HepG2 (cell line): Measurements from ENCODE around the gene NUTF2. TPM values are rescaled to one million over a fixed set of nuclear protein-coding genes. Genes with fewer than 3 reads are reported as not detected.

Experiments
- ATAD3A ChIP-seq: sonication (generic); formaldehyde crosslinking; IDR thresholded peaks from 2 replicates; pipeline ENCODE4 v1.4.0; 2020; ENCODE audit warnings: missing genetic modification reagents
- CREB1 ChIP-seq, 2 experiments: fragments of 450-650 bp in 1 of 2; IDR thresholded peaks; 2 replicates each; pipeline ENCODE4 v1.6.1; 2016 to 2017; ENCODE audit warnings: control low read depth in 1 of 2, mild to moderate bottlenecking in 1 of 2, missing compliant biosample characterization in 1 of 2, missing genetic modification characterization in 1 of 2
- FOXA1 ChIP-seq, 2 experiments: fragments of 450-650 bp in 1 of 2; sonication (generic) in 1 of 2; formaldehyde crosslinking in 1 of 2; IDR thresholded peaks; 2 replicates each; pipeline versions ENCODE4 v1.4.0 to v1.6.1; 2016 to 2020; ENCODE audit warnings: missing genetic modification reagents in 1 of 2
- MAFG ChIP-seq: sonication (generic); formaldehyde crosslinking; IDR thresholded peaks from 2 replicates; pipeline ENCODE4 v1.5.1; 2020; ENCODE audit warnings: mild to moderate bottlenecking, missing genetic modification reagents
- NBN ChIP-seq: fragments of 450-650 bp; conservative IDR thresholded peaks from 2 replicates; pipeline ENCODE4 v1.6.1; 2017
- NCOA1 ChIP-seq: sonication (generic); formaldehyde crosslinking; IDR thresholded peaks from 2 replicates; pipeline ENCODE4 v1.9.0; 2021; ENCODE audit warnings: missing genetic modification reagents
- PHF5A ChIP-seq: IDR thresholded peaks from one replicate; pipeline ENCODE4 v1.6.1; 2018; ENCODE audit warnings: low read depth, missing genetic modification reagents; ENCODE audit not compliant: unreplicated experiment
- ZC3H13 ChIP-seq: sonication (generic); formaldehyde crosslinking; IDR thresholded peaks from 2 replicates; pipeline ENCODE4 v1.8.1; 2023; ENCODE audit warnings: mild to moderate bottlenecking, missing genetic modification reagents, moderate library complexity
- ZFP1 ChIP-seq: IDR thresholded peaks from 2 replicates; pipeline ENCODE4 v1.6.1; 2016
- ZNF33A ChIP-seq: sonication (generic); formaldehyde crosslinking; IDR thresholded peaks from 2 replicates; pipeline ENCODE4 v1.5.1; 2020; ENCODE audit warnings: missing genetic modification reagents, mild to moderate bottlenecking, moderate library complexity, borderline replicate concordance
- polyA plus RNA-seq, 8 experiments: library from polyadenylated mRNA; depleted of rRNA in 3 of 8; stranded (reverse) in 7 of 8; unstranded in 1 of 8; fragments of >200 nt; fragmentation: Illumina TruSeq in 4 of 8; extraction: Trizol in 4 of 8; gene quantifications; 2 replicates each; pipeline versions ENCODE4 v1.2.1 to v1.2.3, GENCODE V29; 2011 to 2016; ENCODE audit warnings: low read depth in 4 of 8, missing spikeins in 1 of 8, mixed read lengths in 1 of 8; ENCODE audit not compliant: insufficient read depth in 1 of 8
- total RNA-seq, 5 experiments: library from RNA; depleted of rRNA; stranded (reverse); fragments of >200 nt; fragmentation: Illumina TruSeq; extraction: Trizol; gene quantifications; 2 replicates each; pipeline ENCODE4 v1.2.3, GENCODE V29; 2016; ENCODE audit warnings: low read depth in 1 of 5
- TF ChIP-seq, protein P1 (sequence below): sonication (generic); formaldehyde crosslinking; IDR thresholded peaks from 2 replicates; pipeline ENCODE4 v1.4.0; 2020; ENCODE audit warnings: missing genetic modification reagents, borderline replicate concordance

Gene NUTF2
- total and polyA plus RNA-seq, 2 of the 13 experiments (the other 11 are each of a cell fraction or from before 2014, with no cell fraction given): 168 to 214 TPM

DNA sequence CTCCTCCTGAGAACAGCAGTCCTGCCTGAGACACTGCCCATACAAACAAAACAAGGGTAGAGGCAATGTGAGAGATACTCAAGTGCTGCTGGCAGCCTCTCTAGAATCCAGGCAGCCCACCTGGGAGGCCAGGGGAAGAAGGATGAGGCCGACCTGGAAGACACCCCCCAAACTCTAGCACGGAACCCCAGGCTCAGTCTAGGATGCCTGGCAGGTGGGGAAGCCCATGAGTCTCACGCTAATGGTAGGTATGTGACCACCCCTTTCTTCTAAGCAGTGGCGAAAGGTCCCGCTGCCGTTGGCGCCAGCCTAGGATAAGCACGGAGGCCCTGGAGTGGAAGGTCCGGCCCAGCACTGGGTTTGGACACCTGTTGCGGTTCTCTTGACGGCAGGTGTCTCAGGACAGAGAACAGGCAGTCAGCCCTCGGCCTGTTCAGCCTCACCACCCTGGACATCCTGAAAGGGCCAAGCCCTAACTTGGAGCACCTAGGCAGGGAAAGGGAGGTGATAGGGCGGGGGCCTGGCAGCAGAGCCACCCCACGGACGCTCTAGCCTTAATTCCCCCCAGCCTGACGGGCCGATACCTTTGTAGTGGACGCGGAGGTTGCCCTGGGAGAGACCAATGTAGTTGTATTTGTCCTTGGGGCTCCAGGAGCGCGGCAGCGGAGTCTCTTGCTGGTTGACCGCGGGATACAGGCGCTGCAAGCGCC is 40.9 kb upstream of the NUTF2 start (continued):
- TF ChIP-seq, protein P1, sequence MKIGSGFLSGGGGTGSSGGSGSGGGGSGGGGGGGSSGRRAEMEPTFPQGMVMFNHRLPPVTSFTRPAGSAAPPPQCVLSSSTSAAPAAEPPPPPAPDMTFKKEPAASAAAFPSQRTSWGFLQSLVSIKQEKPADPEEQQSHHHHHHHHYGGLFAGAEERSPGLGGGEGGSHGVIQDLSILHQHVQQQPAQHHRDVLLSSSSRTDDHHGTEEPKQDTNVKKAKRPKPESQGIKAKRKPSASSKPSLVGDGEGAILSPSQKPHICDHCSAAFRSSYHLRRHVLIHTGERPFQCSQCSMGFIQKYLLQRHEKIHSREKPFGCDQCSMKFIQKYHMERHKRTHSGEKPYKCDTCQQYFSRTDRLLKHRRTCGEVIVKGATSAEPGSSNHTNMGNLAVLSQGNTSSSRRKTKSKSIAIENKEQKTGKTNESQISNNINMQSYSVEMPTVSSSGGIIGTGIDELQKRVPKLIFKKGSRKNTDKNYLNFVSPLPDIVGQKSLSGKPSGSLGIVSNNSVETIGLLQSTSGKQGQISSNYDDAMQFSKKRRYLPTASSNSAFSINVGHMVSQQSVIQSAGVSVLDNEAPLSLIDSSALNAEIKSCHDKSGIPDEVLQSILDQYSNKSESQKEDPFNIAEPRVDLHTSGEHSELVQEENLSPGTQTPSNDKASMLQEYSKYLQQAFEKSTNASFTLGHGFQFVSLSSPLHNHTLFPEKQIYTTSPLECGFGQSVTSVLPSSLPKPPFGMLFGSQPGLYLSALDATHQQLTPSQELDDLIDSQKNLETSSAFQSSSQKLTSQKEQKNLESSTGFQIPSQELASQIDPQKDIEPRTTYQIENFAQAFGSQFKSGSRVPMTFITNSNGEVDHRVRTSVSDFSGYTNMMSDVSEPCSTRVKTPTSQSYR (CRISPR knock-in tag): no peak
- TF ChIP-seq PHF5A (CRISPR knock-in tag): no peak
- TF ChIP-seq NBN: no peak
- 0 out of 2 replicates have a peak, but pooled peaks have one; percentile 24 for TF ChIP-seq ATAD3A (CRISPR knock-in tag)
- TF ChIP-seq ZFP1 (CRISPR knock-in tag): no peak
- TF ChIP-seq ZNF33A (CRISPR knock-in tag): no peak
- no peak for TF ChIP-seq MAFG (CRISPR knock-in tag)
- no peak for TF ChIP-seq FOXA1 (IDR thresholded peaks at IDR 0.05)
- no peak for TF ChIP-seq FOXA1 (CRISPR knock-in tag; IDR thresholded peaks at IDR 0.05)
- TF ChIP-seq NCOA1: no peak
- no peak for TF ChIP-seq CREB1 (IDR thresholded peaks at IDR 0.05)
- no peak for TF ChIP-seq CREB1 (CRISPR knock-in tag; IDR thresholded peaks at IDR 0.05)
- peak; percentile 62; the same call in 1 of the 2 replicates for TF ChIP-seq ZC3H13 (CRISPR knock-in tag)
